Stimulated activated effector memory CD8-positive, alpha-beta T cell treated with anti-CD3 and anti-CD28 coated beads, Interleukin-12 subunit alpha, Interleukin-12 subunit beta, amount 100 ng/mL, for 72 hours (primary cell): Measurements from ENCODE around the gene DNAJC19.

Experiments used
- ATAC-seq: fragments of 150-1000 bp; cut with Tn5 transposase; 2 replicates; pipeline ENCODE4 v1.10.0; 2021
- DNase-seq, 2 donors: peaks; one replicate each; pipeline ENCODE4 v3.0.0; 2021 to 2022; ENCODE audit warnings: low spot score in 2 of 2
- H3K27ac Mint-ChIP-seq: one replicate; pipeline ENCODE4 v1.8.0; 2022; ENCODE audit warnings: mild to moderate bottlenecking, mixed read lengths
- H3K36me3 Mint-ChIP-seq: one replicate; pipeline ENCODE4 v1.8.0; 2022; ENCODE audit warnings: mild to moderate bottlenecking, mixed read lengths
- H3K4me1 Mint-ChIP-seq: one replicate; pipeline ENCODE4 v1.8.0; 2022; ENCODE audit warnings: mixed read lengths
- H3K4me3 Mint-ChIP-seq: one replicate; pipeline ENCODE4 v1.8.0; 2022; ENCODE audit warnings: mild to moderate bottlenecking, mixed read lengths
- H3K9me3 Mint-ChIP-seq: one replicate; pipeline ENCODE4 v1.8.0; 2022; ENCODE audit warnings: mixed read lengths

DNAJC19 gene

GRCh38 chr3:180980611-180981010 is 8.9 kb downstream of the DNAJC19 start:
- no peaks in the 10 kb centered on the region for H3K9me3 Mint-ChIP-seq
- H3K27ac Mint-ChIP-seq: peak overlapping the region; percentile 67
- ATAC-seq (peak; percentile 79), DNase-seq (no peak)
- no peaks in the 10 kb centered on the region for H3K4me1 Mint-ChIP-seq
- no peak overlapping the region for H3K4me3 Mint-ChIP-seq
- H3K36me3 Mint-ChIP-seq: peaks cover 86% of the 10 kb centered on the region

DNA sequence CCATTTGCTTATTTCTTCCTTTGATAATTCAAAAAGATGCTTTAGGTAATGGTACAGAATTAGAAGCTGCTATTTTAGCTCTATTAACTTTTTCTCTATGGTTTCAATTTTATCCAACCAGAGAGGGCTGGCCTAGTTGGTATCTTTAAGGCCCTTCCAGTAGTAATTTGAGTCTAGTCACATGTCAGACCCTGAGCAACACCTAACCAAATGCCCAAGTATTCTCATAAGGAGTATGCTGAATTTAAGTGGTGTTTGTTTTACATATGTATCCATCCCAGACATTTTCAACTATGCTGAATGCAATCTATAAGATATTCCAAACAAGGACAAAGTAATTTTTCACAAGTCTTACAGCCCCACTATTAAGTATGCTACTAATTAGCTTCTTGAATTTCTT is 9.6 kb downstream of the DNAJC19 start:
- no peak overlapping the region for H3K4me3 Mint-ChIP-seq
- ATAC-seq: no peak
- no peak for DNase-seq
- H3K36me3 Mint-ChIP-seq: peaks cover 86% of the 10 kb centered on the region
- H3K4me1 Mint-ChIP-seq: no peaks in the 10 kb centered on the region
- peak overlapping the region; percentile 67 for H3K27ac Mint-ChIP-seq
- no peaks in the 10 kb centered on the region for H3K9me3 Mint-ChIP-seq

- Mint-ChIP-seq H3K36me3 (peaks cover 82% of the 10 kb centered on the region), H3K27ac (peak overlapping the region; percentile 79), H3K4me1 (no peaks in the 10 kb centered on the region), H3K4me3 (no peak overlapping the region), H3K9me3 (no peaks in the 10 kb centered on the region)
- DNase-seq (no peak), ATAC-seq (no peak)
Observed at GRCh38 chr3:180977498-180977897, 12.0 kb downstream of the DNAJC19 start.

DNA sequence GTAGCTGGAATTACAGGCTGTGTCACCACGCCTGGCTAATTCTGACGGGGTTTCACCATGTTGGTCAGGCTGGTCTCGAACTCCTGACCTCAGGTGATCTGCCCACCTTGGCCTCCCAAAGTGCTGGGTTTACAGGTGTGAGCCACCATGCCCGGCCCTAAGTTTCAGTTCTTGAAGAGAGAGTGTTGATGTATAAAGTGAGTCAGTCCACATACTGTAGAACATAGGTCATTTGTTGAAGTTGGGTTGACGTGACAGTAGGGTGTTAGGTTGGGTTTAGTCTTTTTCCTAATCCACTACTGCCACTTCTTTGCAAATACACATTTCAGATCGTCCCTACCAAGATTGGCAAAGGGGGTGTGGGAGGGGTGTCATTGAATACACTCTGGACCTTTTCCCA is 15.2 kb downstream of the DNAJC19 start:
- no peak overlapping the region for H3K4me3 Mint-ChIP-seq
- no peaks in the 10 kb centered on the region for H3K4me1 Mint-ChIP-seq
- peaks cover 92% of the 10 kb centered on the region for H3K36me3 Mint-ChIP-seq
- ATAC-seq (peak; percentile 32), DNase-seq (no peak)
- no peaks in the 10 kb centered on the region for H3K9me3 Mint-ChIP-seq
- no peak overlapping the region for H3K27ac Mint-ChIP-seq

DNA sequence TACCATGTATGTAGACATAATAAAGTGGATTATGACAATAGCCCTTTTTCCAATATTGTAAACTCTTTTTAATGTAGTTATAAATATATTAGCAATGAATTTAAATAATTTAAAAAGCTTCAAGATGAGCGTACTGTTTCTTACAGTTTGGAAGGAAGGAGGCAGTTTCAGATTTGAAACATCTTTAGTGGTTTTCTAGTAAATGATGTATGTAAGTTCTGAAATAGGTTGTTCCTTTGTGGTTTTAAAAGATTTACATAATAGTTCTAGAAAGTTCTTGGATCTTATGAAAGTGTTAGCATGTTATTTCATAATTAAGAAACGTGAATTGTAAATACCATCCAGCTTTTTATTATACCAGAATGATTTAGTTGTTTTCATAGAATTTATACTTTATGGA is 16.0 kb downstream of the DNAJC19 start:
- Mint-ChIP-seq H3K27ac (no peak overlapping the region), H3K36me3 (peaks cover 92% of the 10 kb centered on the region), H3K4me1 (no peaks in the 10 kb centered on the region), H3K9me3 (no peaks in the 10 kb centered on the region), H3K4me3 (no peak overlapping the region)
- DNase-seq (no peak), ATAC-seq (no peak)

DNA sequence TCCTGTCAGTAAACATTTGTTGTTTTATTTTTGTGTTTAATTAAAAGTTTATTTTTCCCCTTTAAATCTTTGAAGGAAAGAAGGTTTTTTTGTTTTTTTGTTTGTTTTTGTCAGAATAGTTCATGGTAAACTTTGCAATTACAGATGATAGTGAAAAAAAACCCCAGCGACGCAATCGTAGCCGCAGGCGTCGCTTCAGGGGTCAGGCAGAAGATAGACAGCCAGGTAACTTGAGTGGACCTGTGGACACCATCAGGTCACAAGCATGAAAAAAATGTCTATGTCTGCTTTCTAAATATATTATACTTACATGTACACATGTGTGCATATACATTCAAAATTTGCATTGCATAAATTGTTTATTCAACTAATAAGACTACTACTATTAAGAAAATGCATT is 18.6 kb downstream of the DNAJC19 start:
- Mint-ChIP-seq H3K27ac (no peak overlapping the region), H3K4me1 (no peaks in the 10 kb centered on the region), H3K4me3 (no peak overlapping the region), H3K9me3 (no peaks in the 10 kb centered on the region), H3K36me3 (peaks cover 95% of the 10 kb centered on the region)
- DNase-seq (no peak), ATAC-seq (no peak)

DNA sequence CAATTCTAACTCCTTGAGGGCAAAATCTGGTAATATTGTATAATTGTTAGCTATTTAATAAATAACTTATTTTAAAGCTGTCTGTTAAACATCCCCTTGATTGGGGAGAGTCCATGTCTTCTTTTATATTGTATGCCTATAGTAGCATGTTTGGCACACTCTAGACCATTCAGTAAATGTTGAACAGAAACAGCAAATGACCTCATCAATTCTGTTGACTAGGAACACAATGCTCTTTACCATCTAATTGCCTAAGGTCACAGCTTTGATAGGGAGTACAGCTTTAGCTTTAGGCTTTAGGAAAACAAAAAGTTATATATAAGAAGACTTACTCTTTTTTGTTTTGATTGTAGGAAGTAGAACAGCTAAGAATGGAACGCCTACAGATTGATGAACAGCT is 27.0 kb downstream of the DNAJC19 start:
- H3K27ac Mint-ChIP-seq: peak overlapping the region; percentile 58

DNA sequence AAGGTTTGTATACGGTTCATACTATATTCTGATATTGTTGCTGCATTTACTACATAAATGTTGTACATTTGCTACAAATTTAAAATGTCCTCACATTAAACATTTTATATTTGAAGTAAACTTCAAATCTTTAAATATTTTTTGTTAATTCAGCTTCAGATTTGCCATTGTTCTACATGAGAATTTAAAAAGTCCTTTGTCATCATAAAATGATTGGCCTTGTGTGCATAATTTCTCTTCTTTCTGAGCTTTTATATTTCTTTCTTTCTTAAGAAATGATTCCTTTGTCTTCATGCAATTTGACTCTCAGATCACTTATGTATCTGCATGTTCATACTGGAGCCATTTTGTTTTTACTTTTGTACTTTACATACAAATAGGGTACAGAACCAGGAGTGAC is 28.0 kb downstream of the DNAJC19 start:
- H3K27ac Mint-ChIP-seq: no peak overlapping the region

More for the DNA sequence above, 27.0 kb downstream of the DNAJC19 start:
- no peaks in the 10 kb centered on the region for H3K9me3 Mint-ChIP-seq
- ATAC-seq (no peak), DNase-seq (no peak)
- H3K4me3 Mint-ChIP-seq: no peak overlapping the region
- peaks cover 100% of the 10 kb centered on the region for H3K36me3 Mint-ChIP-seq
- H3K4me1 Mint-ChIP-seq: peaks cover 10% of the 10 kb centered on the region

DNA sequence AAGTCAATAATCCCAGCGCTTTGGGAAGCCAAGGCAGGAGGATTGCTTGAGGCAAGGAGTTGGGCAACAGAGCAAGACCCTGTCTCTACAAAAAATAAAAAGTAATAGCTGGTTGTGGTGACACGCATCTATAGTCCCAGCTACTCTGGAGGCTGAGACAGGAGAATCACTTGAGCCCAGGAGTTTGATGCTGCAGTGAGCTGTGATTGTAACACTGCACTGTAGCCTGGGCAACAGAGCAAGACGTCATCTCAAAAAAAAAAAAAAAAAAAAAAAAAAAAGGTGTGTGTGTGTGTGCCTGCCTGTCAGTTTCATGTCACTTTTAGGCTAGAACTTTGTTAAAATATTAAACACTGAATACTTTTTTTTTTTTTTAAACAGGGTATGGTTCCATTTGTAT is 28.4 kb downstream of the DNAJC19 start:
- Mint-ChIP-seq H3K27ac (no peak overlapping the region), H3K4me3 (no peak overlapping the region)
- no peak for ATAC-seq

More for the DNA sequence above, 28.0 kb downstream of the DNAJC19 start:
- H3K4me3 Mint-ChIP-seq: no peak overlapping the region
- no peak for DNase-seq
- peaks cover 10% of the 10 kb centered on the region for H3K4me1 Mint-ChIP-seq
- H3K9me3 Mint-ChIP-seq: no peaks in the 10 kb centered on the region
- peaks cover 100% of the 10 kb centered on the region for H3K36me3 Mint-ChIP-seq
- no peak for ATAC-seq

GRCh38 chr3:180959691-180960090 is 29.8 kb downstream of the DNAJC19 start:
- no peak overlapping the region for H3K4me3 Mint-ChIP-seq
- peak; percentile 75 for ATAC-seq
- H3K9me3 Mint-ChIP-seq: no peaks in the 10 kb centered on the region
- peaks cover 10% of the 10 kb centered on the region for H3K4me1 Mint-ChIP-seq
- H3K36me3 Mint-ChIP-seq: peaks cover 100% of the 10 kb centered on the region
- H3K27ac Mint-ChIP-seq: peak overlapping the region; percentile 68
- DNase-seq: no peak

More for the DNA sequence above, 28.4 kb downstream of the DNAJC19 start:
- H3K4me1 Mint-ChIP-seq: peaks cover 10% of the 10 kb centered on the region
- H3K36me3 Mint-ChIP-seq: peaks cover 100% of the 10 kb centered on the region
- H3K9me3 Mint-ChIP-seq: no peaks in the 10 kb centered on the region
- no peak for DNase-seq

DNA sequence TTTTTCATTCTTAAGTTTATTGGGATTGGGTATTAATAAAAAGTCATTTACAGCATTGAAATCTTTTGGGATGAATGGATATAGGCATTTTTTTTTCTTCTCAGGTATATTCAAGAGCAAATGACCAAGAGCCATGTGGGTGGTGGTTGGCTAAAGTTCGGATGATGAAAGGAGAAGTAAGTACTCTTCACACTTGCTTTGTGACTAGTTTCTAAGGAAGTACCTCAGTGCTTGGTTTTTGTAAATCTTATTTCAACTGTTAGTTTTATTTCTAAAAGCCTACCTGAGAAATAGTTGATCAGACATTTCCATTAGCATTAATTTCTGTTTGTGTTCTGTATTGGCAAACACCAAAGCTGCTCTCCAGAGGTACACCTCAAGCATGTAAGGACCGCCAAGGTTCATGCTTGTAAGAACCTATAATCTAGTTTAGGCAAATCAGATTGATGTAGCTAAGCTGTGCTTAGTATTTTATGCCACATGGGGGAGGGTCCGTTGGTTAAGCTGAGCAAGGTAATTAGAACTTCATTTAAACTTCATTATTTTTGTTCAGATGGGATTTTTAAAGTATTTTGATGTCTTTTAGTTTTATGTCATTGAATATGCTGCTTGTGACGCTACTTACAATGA is 41.7 kb downstream of the DNAJC19 start:
- Mint-ChIP-seq H3K27ac (no peak overlapping the region), H3K4me1 (peaks cover 5% of the 10 kb centered on the region), H3K4me3 (no peak overlapping the region), H3K9me3 (no peaks in the 10 kb centered on the region), H3K36me3 (peaks cover 100% of the 10 kb centered on the region)
- DNase-seq: no peak
- ATAC-seq: no peak

DNA sequence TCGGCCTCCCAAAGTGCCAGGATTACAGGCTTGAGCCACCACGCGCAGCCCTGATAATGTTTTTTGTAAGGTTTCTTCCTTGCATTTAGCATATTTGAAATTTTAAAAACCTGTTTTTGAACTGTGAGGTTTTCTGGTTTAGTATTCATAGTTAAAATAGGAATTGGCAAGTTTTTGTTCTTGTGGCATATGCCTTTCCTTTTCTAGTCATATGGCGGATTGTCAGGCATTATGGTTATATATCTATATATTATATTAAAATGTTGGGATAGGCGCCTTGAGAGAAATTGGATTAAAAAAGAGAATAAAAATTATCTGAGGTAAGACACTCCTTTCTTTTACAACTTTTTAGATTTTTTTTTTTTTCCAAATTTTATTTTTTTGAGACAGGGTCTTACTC is 48.7 kb downstream of the DNAJC19 start:
- no peaks in the 10 kb centered on the region for H3K9me3 Mint-ChIP-seq
- no peak overlapping the region for H3K27ac Mint-ChIP-seq
- no peak for DNase-seq
- no peaks in the 10 kb centered on the region for H3K4me1 Mint-ChIP-seq
- H3K36me3 Mint-ChIP-seq: peaks cover 100% of the 10 kb centered on the region
- ATAC-seq: no peak
- H3K4me3 Mint-ChIP-seq: no peak overlapping the region

DNA sequence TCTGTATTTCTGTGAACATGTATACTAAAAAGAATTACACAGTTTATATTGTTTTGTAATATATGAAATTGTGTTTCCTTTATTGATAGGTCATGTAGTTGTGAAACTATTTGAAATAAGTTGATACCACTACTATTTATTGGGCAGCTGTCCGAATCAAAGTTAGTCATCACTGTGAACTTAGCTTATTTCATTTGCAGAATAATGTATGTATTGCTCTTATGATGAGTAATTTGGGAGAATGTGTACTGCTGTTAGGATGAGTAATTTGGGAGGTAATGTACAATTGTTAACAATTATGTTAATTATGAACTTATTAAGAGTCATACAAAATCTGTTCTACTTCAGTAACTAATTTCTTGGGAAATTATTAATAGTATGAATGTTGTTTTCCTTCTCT is 54.9 kb downstream of the DNAJC19 start:
- H3K4me1 Mint-ChIP-seq: peaks cover 33% of the 10 kb centered on the region
- no peak overlapping the region for H3K4me3 Mint-ChIP-seq
- H3K27ac Mint-ChIP-seq: no peak overlapping the region
- ATAC-seq (no peak), DNase-seq (no peak)
- peaks cover 60% of the 10 kb centered on the region for H3K36me3 Mint-ChIP-seq
- no peaks in the 10 kb centered on the region for H3K9me3 Mint-ChIP-seq
